Adrenal gland (tissue), 12 donors: ENCODE data around the gene GAS5. TPM values are rescaled to one million over a fixed set of nuclear protein-coding genes. Genes with fewer than 3 reads are reported as not detected.
"Not testable (repeated sequence)": the region's sequence is repeated elsewhere in the genome, so short reads cannot be mapped to it uniquely, and the experiment has no call there.

Experiments
- DNase-seq, 7 donors: peaks; one replicate each; pipeline ENCODE4 v3.0.0-alpha.2; 2019 to 2020
- H3K27ac ChIP-seq, 5 donors: fragments of 200-600 bp; sonication (generic) in 4 of 5; 1 replicate in 3 of 5; 2 replicates in 2 of 5; pipeline versions ENCODE4 v1.5.1 to v1.8.0; 2016 to 2020; ENCODE audit warnings: mild to moderate bottlenecking in 1 of 5
- H3K27me3 ChIP-seq: fragments of 200-600 bp; 2 replicates; pipeline ENCODE4 v1.8.0; 2021
- H3K36me3 ChIP-seq, 2 donors: fragments of 200-600 bp; replicated peaks in 1 of 2; 1 replicate in 1 of 2; 2 replicates in 1 of 2; pipeline versions ENCODE4 v1.5.1 to v1.8.0; 2018 to 2022
- H3K4me1 ChIP-seq, 2 donors: fragments of 200-600 bp; replicated peaks in 1 of 2; 1 replicate in 1 of 2; 2 replicates in 1 of 2; pipeline versions ENCODE4 v1.5.1 to v1.8.0; 2018 to 2021
- H3K4me3 ChIP-seq, 4 donors: fragments of 200-600 bp; sonication (generic) in 3 of 4; one replicate each; pipeline ENCODE4 v1.5.1; 2016 to 2018
- H3K9me3 ChIP-seq, 3 donors: fragments of 200-600 bp; sonication (generic) in 1 of 3; replicated peaks in 1 of 3; 1 replicate in 2 of 3; 2 replicates in 1 of 3; pipeline versions ENCODE4 v1.5.1 to v1.8.0; 2016 to 2021
- POLR2A ChIP-seq, 2 donors: fragments of 450-650 bp; IDR thresholded peaks; one replicate each; pipeline ENCODE4 v1.6.1; 2017; ENCODE audit warnings: antibody characterized with exemption in 2 of 2, mild to moderate bottlenecking in 2 of 2, moderate library complexity in 1 of 2
- WGBS, 4 donors: extraction: QIAGEN DNeasy Blood & Tissue Kit in 2 of 4; methylation state at CpG; one replicate each; pipeline versions ENCODE4 v1.1.5 to v1.1.7; 2013 to 2017; 5-methylcytosine and 5-hydroxymethylcytosine counted together
- intact Hi-C, 2 donors: fragments of 100-400 bp; cut with DNase I; formaldehyde crosslinking; loops; one replicate each; pipeline versions ENCODE4 v1.14.1 to v1.15.0; 2022 to 2023
- polyA plus RNA-seq, 3 donors: library from polyadenylated mRNA; stranded (reverse); fragments of 200-250 nt in 2 of 3; fragments of 350-450 nt in 1 of 3; fragmentation: Illumina TruSeq in 1 of 3; extraction: RNeasy Lipid Tissue Mini Kit (QIAGEN cat#74804) in 1 of 3; gene quantifications; one replicate each; pipeline ENCODE4 v1.2.3, GENCODE V29; 2013 to 2014
- total RNA-seq, 9 donors: library from RNA; depleted of rRNA in 4 of 9; stranded (reverse); fragments of >200 nt in 4 of 9; fragments of 120-200 nt in 1 of 9; fragmentation: NEBNext Ultra II Directional in 1 of 9; extraction: Animal tissue kit (Norgen Biotek cat#: 25700) in 1 of 9; gene quantifications; one replicate each; pipeline versions ENCODE4 v1.1.0 to v1.2.4, GENCODE V29; 2013 to 2023
- TF ChIP-seq, protein P1 (sequence below), 6 experiments: fragments of 450-650 bp in 4 of 6; fragments of 200-600 bp in 2 of 6; sonication (generic) in 1 of 6; IDR thresholded peaks; 1 replicate in 5 of 6; 2 replicates in 1 of 6; pipeline versions ENCODE4 v1.5.1 to v1.8.0; 2016 to 2021; ENCODE audit warnings: antibody characterized with exemption in 6 of 6, mild to moderate bottlenecking in 2 of 6, moderate library complexity in 1 of 6
- donor health status: healthy with polysubstance abuse.
- donor health status: Bipolar disorder and iron deficiency.
- donor health status: DM: yes; HTN: yes; CAD: no.
- donor health status: DM: no; HTN: no; CAD: no.
- donor health status: DM: no; HTN: no; CAD: no.
- donor health status: DM: yes; HTN: yes; CAD: no.

The GAS5 gene
- total and polyA plus RNA-seq, 12 donors, result 112 to 720 (median 279) TPM

DNA sequence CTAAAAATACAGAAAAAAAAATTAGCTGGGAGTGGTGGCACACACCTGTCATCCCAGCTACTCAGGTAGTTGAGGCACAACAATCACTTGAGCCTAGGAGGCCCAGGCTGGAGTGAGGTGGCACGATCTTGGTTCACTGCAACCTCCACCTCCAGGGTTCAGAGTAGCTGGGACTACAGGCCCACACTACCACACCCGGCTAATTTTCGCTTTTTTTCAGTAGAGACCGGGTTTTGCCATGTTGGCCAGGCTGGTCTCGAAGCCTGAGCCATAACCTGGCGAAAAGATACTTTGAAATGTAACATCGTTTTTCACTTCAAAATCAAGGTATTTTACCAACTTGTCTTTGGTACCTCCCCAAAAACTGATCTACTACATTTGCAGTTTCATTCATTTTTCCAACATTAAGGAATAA is 6.1 kb downstream of the GAS5 start:
- TF ChIP-seq, protein P1, sequence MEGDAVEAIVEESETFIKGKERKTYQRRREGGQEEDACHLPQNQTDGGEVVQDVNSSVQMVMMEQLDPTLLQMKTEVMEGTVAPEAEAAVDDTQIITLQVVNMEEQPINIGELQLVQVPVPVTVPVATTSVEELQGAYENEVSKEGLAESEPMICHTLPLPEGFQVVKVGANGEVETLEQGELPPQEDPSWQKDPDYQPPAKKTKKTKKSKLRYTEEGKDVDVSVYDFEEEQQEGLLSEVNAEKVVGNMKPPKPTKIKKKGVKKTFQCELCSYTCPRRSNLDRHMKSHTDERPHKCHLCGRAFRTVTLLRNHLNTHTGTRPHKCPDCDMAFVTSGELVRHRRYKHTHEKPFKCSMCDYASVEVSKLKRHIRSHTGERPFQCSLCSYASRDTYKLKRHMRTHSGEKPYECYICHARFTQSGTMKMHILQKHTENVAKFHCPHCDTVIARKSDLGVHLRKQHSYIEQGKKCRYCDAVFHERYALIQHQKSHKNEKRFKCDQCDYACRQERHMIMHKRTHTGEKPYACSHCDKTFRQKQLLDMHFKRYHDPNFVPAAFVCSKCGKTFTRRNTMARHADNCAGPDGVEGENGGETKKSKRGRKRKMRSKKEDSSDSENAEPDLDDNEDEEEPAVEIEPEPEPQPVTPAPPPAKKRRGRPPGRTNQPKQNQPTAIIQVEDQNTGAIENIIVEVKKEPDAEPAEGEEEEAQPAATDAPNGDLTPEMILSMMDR (IDR thresholded peaks at IDR 0.05), result no peak
- H3K27ac ChIP-seq, result no peak overlapping the region
- intact Hi-C loops, result no loop called here
- peaks cover 5 to 31% of the 10 kb centered on the region in 2 donors for H3K4me1 ChIP-seq
- H3K9me3 ChIP-seq, result no peaks in the 10 kb centered on the region
- no peak for DNase-seq
- peaks cover 0 to 60% of the 10 kb centered on the region in 2 donors for H3K36me3 ChIP-seq
- no peaks in the 10 kb centered on the region for H3K27me3 ChIP-seq
- WGBS, 4 donors, result 95 to 98% (median 96%) methylated on average over 7 of the region's 7 CpGs
- no peak overlapping the region for H3K4me3 ChIP-seq

DNA sequence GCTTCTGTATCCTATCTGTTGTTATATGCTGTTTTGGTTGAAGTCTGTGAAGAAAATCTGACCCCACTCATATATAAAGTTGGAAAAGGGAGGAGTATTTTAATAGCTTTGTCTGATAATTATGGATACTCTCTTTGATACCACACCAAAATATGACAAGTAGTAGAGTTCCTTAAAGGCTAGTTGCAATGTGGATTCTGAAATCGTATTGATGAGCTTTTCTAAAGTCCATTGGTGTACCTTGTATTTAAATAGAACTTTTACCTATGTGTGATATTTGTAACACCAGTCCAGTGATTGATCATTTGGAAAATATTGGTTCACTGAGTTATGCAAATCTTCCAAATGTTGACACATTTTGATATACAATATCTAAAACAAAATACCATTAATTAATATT is 7.7 kb downstream of the GAS5 start:
- no peak overlapping the region for H3K4me3 ChIP-seq
- 76 to 100% (median 95%) methylated on average over 1 of the region's 1 CpG for WGBS, 4 donors
- intact Hi-C loops, result no loop called here
- TF ChIP-seq, protein P1 (IDR thresholded peaks at IDR 0.05), result no peak
- TF ChIP-seq POLR2A (IDR thresholded peaks at IDR 0.05), result no peak
- no peak overlapping the region for H3K27ac ChIP-seq
- DNase-seq, result no peak
- no peaks in the 10 kb centered on the region for H3K9me3 ChIP-seq
- no peaks in the 10 kb centered on the region for H3K27me3 ChIP-seq
- H3K4me1 ChIP-seq, result peaks cover 0 to 15% of the 10 kb centered on the region in 2 donors
- H3K36me3 ChIP-seq, result peaks cover 0 to 53% of the 10 kb centered on the region in 2 donors

DNA sequence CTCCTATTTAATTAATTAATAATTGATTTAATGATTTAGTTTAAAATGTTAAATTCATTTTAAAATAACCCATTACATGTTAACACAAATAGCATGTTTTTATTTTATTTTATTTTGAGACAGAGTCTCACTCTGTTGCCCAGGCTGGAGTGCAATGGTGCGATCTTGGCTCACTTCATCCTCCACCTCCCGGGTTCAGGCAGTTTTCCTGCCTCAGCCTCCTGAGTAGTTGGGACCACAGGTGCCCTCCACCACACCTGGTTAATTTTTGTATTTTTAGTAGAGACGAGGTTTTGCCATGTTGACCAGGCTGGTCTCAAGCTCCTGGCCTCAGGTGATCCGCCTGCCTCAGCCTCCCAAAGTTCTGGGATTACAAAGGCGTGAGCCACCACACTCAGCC is 8.2 kb downstream of the GAS5 start:
- H3K9me3 ChIP-seq, H3K27ac ChIP-seq, intact Hi-C loops, DNase-seq, H3K27me3 ChIP-seq, H3K4me3 ChIP-seq: not testable (repeated sequence)
- Histone ChIP-seq H3K4me1 (peaks cover 0 to 10% of the 10 kb centered on the region in 2 donors), H3K36me3 (peaks cover 0 to 48% of the 10 kb centered on the region in 2 donors)
- WGBS, 4 donors, result 95 to 97% (median 96%) methylated on average over 5 of the region's 5 CpGs

DNA sequence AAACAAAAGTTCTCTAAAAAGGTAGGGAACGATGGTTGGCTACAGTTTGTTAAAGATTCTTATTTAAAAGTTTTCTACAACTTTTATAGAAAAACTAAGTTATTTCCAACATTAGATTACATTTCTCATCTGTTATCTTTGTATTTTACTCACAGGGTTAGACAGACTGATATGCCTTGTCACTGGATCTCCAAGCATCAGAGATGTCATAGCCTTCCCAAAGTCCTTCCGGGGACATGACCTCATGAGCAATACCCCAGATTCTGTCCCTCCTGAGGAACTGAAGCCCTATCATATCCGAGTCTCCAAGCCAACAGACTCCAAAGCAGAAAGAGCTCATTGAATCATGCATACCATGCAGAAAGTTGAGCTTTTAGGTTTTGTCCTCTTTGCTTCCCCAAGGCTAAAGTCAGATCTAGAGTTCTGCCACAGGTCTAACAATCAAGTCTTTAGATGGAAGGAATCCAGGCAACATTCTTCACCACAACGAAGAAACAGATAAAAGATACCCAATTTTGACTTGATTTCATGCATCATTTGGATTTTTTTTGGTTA is 10.3 kb downstream of the GAS5 start:
- H3K36me3 ChIP-seq, result peaks cover 0 to 32% of the 10 kb centered on the region in 2 donors
- no peak for TF ChIP-seq POLR2A (IDR thresholded peaks at IDR 0.05)
- TF ChIP-seq, protein P1 (IDR thresholded peaks at IDR 0.05), result no peak
- no peak for DNase-seq
- H3K27me3 ChIP-seq, result no peaks in the 10 kb centered on the region
- no peaks in the 10 kb centered on the region for H3K9me3 ChIP-seq
- H3K4me3 ChIP-seq, result no peak overlapping the region
- H3K4me1 ChIP-seq, result no peaks in the 10 kb centered on the region
- intact Hi-C loops, result no loop called here
- 76 to 90% (median 81%) methylated on average over 4 of the region's 4 CpGs for WGBS, 4 donors
- no peak overlapping the region for H3K27ac ChIP-seq

DNA sequence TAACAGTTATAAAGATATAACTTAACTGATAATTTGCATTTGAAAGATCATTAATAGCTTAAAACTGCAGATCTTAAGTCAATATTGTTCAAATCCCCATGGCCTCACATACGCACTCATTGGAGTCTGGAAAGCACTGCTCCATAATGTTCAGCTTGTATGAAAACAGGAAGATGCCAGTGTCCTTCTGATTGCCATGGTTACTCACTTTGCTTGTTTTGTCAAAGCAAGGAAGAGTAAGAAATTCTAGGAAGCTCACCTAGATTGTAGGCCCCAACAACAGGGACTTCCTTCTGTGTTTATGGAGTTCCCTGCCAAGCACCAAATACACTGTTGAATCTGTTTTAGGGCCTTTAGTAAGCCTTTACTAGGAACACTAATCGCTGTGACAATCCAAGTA is 10.9 kb downstream of the GAS5 start:
- TF ChIP-seq, protein P1 (IDR thresholded peaks at IDR 0.05), result no peak
- TF ChIP-seq POLR2A (IDR thresholded peaks at IDR 0.05), result no peak
- H3K36me3 ChIP-seq, result peaks cover 0 to 32% of the 10 kb centered on the region in 2 donors
- no peaks in the 10 kb centered on the region for H3K4me1 ChIP-seq
- H3K9me3 ChIP-seq, result no peaks in the 10 kb centered on the region
- no peaks in the 10 kb centered on the region for H3K27me3 ChIP-seq
- H3K27ac ChIP-seq, result no peak overlapping the region
- DNase-seq, result no peak
- intact Hi-C loops, result no loop called here
- whole genome bisulfite sequencing, 4 donors, result 88 to 95% (median 93%) methylated on average over 2 of the region's 2 CpGs
- no peak overlapping the region for H3K4me3 ChIP-seq
